Sigmoid colon (tissue), 7 donors: ENCODE results near the gene TXNRD2. TPM values are rescaled to one million over a fixed set of nuclear protein-coding genes. Genes with fewer than 3 reads are reported as not detected.

ENCODE experiments used
- DNase-seq: peaks from one replicate; pipeline ENCODE4 v3.0.0-alpha.2; 2019
- H3K27ac ChIP-seq, 4 donors: fragments of 200-600 bp; sonication (generic); one replicate each; pipeline ENCODE4 v1.5.1; 2016 to 2019; ENCODE audit warnings: mild to moderate bottlenecking in 1 of 4
- H3K27me3 ChIP-seq, 3 donors: fragments of 200-600 bp; sonication (generic); one replicate each; pipeline ENCODE4 v1.5.1; 2019; ENCODE audit warnings: mild to moderate bottlenecking in 1 of 3
- H3K36me3 ChIP-seq, 4 donors: fragments of 200-600 bp; sonication (generic); one replicate each; pipeline ENCODE4 v1.5.1; 2016 to 2019
- H3K4me1 ChIP-seq, 4 donors: fragments of 200-600 bp; sonication (generic); one replicate each; pipeline ENCODE4 v1.5.1; 2017 to 2019
- H3K4me3 ChIP-seq, 4 donors: fragments of 200-600 bp; sonication (generic); one replicate each; pipeline ENCODE4 v1.5.1; 2017 to 2019; ENCODE audit warnings: mild to moderate bottlenecking in 2 of 4, moderate library complexity in 1 of 4
- H3K9me3 ChIP-seq, 4 donors: fragments of 200-600 bp in 3 of 4; sonication (generic) in 3 of 4; one replicate each; pipeline versions ENCODE4 v1.5.1 to v1.6.1; 2013 to 2019
- CTCF ChIP-seq, 4 experiments: fragments of 450-650 bp in 3 of 4; fragments of 200-600 bp in 1 of 4; IDR thresholded peaks; one replicate each; pipeline ENCODE4 v1.5.1; 2016 to 2019; ENCODE audit warnings: antibody characterized with exemption in 4 of 4, mild to moderate bottlenecking in 3 of 4, moderate library complexity in 2 of 4
- EP300 ChIP-seq, 4 donors: sonication (generic); formaldehyde crosslinking; IDR thresholded peaks; one replicate each; pipeline ENCODE4 v1.6.1; 2017; ENCODE audit warnings: antibody characterized with exemption in 4 of 4
- POLR2A ChIP-seq, 2 donors: fragments of 450-650 bp; IDR thresholded peaks; one replicate each; pipeline ENCODE4 v1.6.1; 2016; ENCODE audit warnings: antibody characterized with exemption in 2 of 2, mild to moderate bottlenecking in 2 of 2, moderate library complexity in 2 of 2
- POLR2AphosphoS5 ChIP-seq, 4 donors: sonication (generic); formaldehyde crosslinking; IDR thresholded peaks; one replicate each; pipeline ENCODE4 v1.6.1; 2017; ENCODE audit warnings: antibody characterized with exemption in 4 of 4
- WGBS, 2 donors: extraction: QIAGEN DNeasy Blood & Tissue Kit; methylation state at CpG; one replicate each; pipeline ENCODE4 v1.1.7; 2013; 5-methylcytosine and 5-hydroxymethylcytosine counted together
- intact Hi-C: fragments of 100-400 bp; cut with DNase I; formaldehyde crosslinking; loops from one replicate; pipeline ENCODE4 v1.15.1; 2023
- polyA plus RNA-seq, 3 donors: library from polyadenylated mRNA; stranded (reverse); fragments of 200-250 nt; gene quantifications; one replicate each; pipeline ENCODE4 v1.2.3, GENCODE V29; 2013
- total RNA-seq, 4 donors: library from RNA; depleted of rRNA; stranded (reverse); fragments of >200 nt; gene quantifications; one replicate each; pipeline ENCODE4 v1.1.0, GENCODE V29; 2016
- donor health status: healthy with polysubstance abuse.
- donor health status: Bipolar disorder and iron deficiency.
- donor health status: healthy.

Gene TXNRD2
- total and polyA plus RNA-seq, 7 donors: 13.2 to 29.6 (median 18.3) TPM

GRCh38 chr22:19892925-19893324 lies 48.7 kb downstream of the TXNRD2 start:
- TF ChIP-seq CTCF (IDR thresholded peaks at IDR 0.05): no peak
- TF ChIP-seq POLR2A (IDR thresholded peaks at IDR 0.05): no peak
- no peak for TF ChIP-seq EP300 (IDR thresholded peaks at IDR 0.05)
- TF ChIP-seq POLR2AphosphoS5 (IDR thresholded peaks at IDR 0.05): no peak
- Histone ChIP-seq H3K9me3 (no peaks in the 10 kb centered on the region), H3K4me3 (no peak overlapping the region), H3K27me3 (no peaks in the 10 kb centered on the region), H3K4me1 (peaks cover 0 to 21% (median 4%) of the 10 kb centered on the region in 4 donors), H3K36me3 (peaks cover 0 to 33% (median 8%) of the 10 kb centered on the region in 4 donors), H3K27ac (peak overlapping the region in 1 of 4 donors; percentile 3)
- 88 to 91% methylated on average over 13 of the region's 13 CpGs for WGBS, 2 donors
- no peak for DNase-seq
- intact Hi-C loops: no loop called here

GRCh38 chr22:19892257-19892879 lies 49.2 kb downstream of the TXNRD2 start:
- H3K27me3 ChIP-seq: no peaks in the 10 kb centered on the region
- DNase-seq: no peak
- H3K36me3 ChIP-seq: peaks cover 0 to 31% (median 4%) of the 10 kb centered on the region in 4 donors
- no peak overlapping the region for H3K4me3 ChIP-seq
- 43 to 78% methylated on average over 24 of the region's 24 CpGs for WGBS, 2 donors
- no peak for TF ChIP-seq POLR2AphosphoS5 (IDR thresholded peaks at IDR 0.05)
- no peak for TF ChIP-seq CTCF (IDR thresholded peaks at IDR 0.05)
- intact Hi-C loops: no loop called here
- H3K9me3 ChIP-seq: no peaks in the 10 kb centered on the region
- H3K27ac ChIP-seq: peak overlapping the region in 2 of 4 donors; percentile 3 to 6
- H3K4me1 ChIP-seq: peaks cover 0 to 21% (median 4%) of the 10 kb centered on the region in 4 donors

DNA sequence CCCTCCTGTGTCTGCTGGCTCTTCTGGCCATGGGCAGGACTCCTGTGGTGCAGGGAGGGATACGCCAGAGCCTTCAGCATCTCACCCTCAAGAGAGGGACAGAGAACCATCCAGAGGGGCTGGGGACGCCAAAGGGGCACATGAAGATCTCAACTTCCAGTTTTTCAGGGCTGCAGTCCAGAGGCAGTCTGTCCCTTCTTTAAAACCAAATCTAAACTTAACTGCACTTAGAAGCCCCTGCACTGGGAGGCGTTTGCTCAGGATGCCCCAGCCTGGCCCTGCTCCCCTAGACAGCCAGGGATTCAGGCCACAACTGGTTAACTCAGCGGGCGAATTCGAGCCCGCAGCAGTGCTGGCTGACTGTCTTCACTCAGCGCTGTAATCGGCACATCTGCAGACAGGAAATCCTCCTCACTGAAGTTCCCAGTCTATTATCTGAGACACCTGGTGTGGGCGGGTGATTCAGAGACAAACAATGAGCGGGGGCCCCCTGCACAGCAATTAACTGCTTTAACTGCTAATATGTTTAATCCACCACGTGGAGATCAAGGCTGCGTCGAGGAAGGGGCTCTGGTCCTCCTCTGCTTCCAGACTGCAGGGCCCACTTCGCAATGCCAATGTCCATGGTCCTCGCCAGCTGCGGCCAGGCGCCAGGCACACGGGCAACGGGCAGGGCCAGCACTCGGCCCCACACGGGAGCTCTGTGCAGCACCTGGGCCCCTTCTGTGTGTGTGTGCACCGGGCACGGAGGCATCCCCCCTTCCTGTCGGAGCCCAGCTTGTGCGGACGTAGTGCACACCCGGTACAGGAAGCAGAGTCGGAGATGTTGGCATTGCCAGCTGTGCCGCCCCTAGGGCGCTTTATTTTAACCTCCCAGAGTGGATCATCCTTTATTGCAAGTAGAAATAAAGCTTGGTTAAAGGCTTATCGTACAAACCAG lies 50.0 kb downstream of the TXNRD2 start:
- H3K9me3 ChIP-seq: no peaks in the 10 kb centered on the region
- H3K36me3 ChIP-seq: peaks cover 0 to 27% (median 6%) of the 10 kb centered on the region in 4 donors
- H3K27ac ChIP-seq: peak overlapping the region in 1 of 4 donors; percentile 6
- no peaks in the 10 kb centered on the region for H3K27me3 ChIP-seq
- H3K4me3 ChIP-seq: no peak overlapping the region
- 26 to 70% methylated on average over 32 of the region's 32 CpGs for WGBS, 2 donors
- TF ChIP-seq POLR2AphosphoS5 (IDR thresholded peaks at IDR 0.05): no peak
- TF ChIP-seq CTCF (IDR thresholded peaks at IDR 0.05): no peak
- TF ChIP-seq EP300 (IDR thresholded peaks at IDR 0.05): no peak
- DNase-seq: no peak
- peaks cover 0 to 21% (median 4%) of the 10 kb centered on the region in 4 donors for H3K4me1 ChIP-seq
- intact Hi-C loops: no loop called here

GRCh38 chr22:19890502-19891316 lies 50.9 kb downstream of the TXNRD2 start:
- DNase-seq: no peak
- H3K27ac ChIP-seq: no peak overlapping the region
- 77 to 88% methylated on average over 20 of the region's 20 CpGs for WGBS, 2 donors
- no peaks in the 10 kb centered on the region for H3K9me3 ChIP-seq
- TF ChIP-seq EP300 (IDR thresholded peaks at IDR 0.05) (no peak), POLR2AphosphoS5 (IDR thresholded peaks at IDR 0.05) (no peak), CTCF (IDR thresholded peaks at IDR 0.05) (no peak), POLR2A (IDR thresholded peaks at IDR 0.05) (no peak)
- H3K4me3 ChIP-seq: no peak overlapping the region
- H3K4me1 ChIP-seq: peaks cover 0 to 21% (median 4%) of the 10 kb centered on the region in 4 donors
- intact Hi-C loops: no loop called here
- H3K36me3 ChIP-seq: peaks cover 0 to 27% (median 6%) of the 10 kb centered on the region in 4 donors
- H3K27me3 ChIP-seq: no peaks in the 10 kb centered on the region
